Fibroblast of lung (primary cell): ENCODE results near the gene PLA2G4B. TPM values are rescaled to one million over a fixed set of nuclear protein-coding genes. Genes with fewer than 3 reads are reported as not detected.

Source experiments
- DNase-seq, 2 donors: peaks; one replicate each; pipeline versions ENCODE4 v3.0.0 to v3.0.0-alpha.2; 2010; ENCODE audit warnings: low read depth in 2 of 2
- H2AFZ ChIP-seq: 2 replicates; pipeline ENCODE4 v1.5.1; 2012; ENCODE audit warnings: low read length, control low read depth, inconsistent platforms
- H3K27ac ChIP-seq: 2 replicates; pipeline ENCODE4 v1.5.1; 2011; ENCODE audit warnings: low read length, control low read depth; ENCODE audit not compliant: insufficient read depth
- H3K27me3 ChIP-seq: 2 replicates; pipeline ENCODE4 v1.5.1; 2011; ENCODE audit warnings: mild to moderate bottlenecking, low read length; ENCODE audit not compliant: control insufficient read depth, insufficient read depth
- H3K36me3 ChIP-seq: 2 replicates; pipeline ENCODE4 v1.5.1; 2011; ENCODE audit warnings: low read length; ENCODE audit not compliant: control insufficient read depth, insufficient read depth
- H3K4me1 ChIP-seq: 2 replicates; pipeline ENCODE4 v1.5.1; 2011; ENCODE audit warnings: low read length; ENCODE audit not compliant: control insufficient read depth, insufficient read depth; ENCODE audit errors: extremely low read depth
- H3K4me2 ChIP-seq: 2 replicates; pipeline ENCODE4 v1.5.1; 2011; ENCODE audit warnings: low read length, control low read depth; ENCODE audit not compliant: insufficient read depth; ENCODE audit errors: extremely low read depth
- H3K4me3 ChIP-seq, 4 experiments: fragments of 200-600 bp in 1 of 4; sonication (generic) in 1 of 4; replicated peaks in 1 of 4; 2 replicates each; pipeline ENCODE4 v1.5.1; 2011 to 2016; ENCODE audit warnings: low read length in 4 of 4, low read depth in 3 of 4, mild to moderate bottlenecking in 3 of 4, control low read depth in 2 of 4, inconsistent platforms in 1 of 4, mixed read lengths in 1 of 4; ENCODE audit not compliant: insufficient read depth in 1 of 4; ENCODE audit errors: control extremely low read depth in 1 of 4
- H3K79me2 ChIP-seq: 2 replicates; pipeline ENCODE4 v1.5.1; 2012; ENCODE audit warnings: mild to moderate bottlenecking, low read length, inconsistent platforms; ENCODE audit not compliant: control insufficient read depth, insufficient read depth
- H3K9ac ChIP-seq: 2 replicates; pipeline ENCODE4 v1.5.1; 2011; ENCODE audit warnings: mild to moderate bottlenecking, low read length, control low read depth; ENCODE audit not compliant: insufficient read depth
- H3K9me3 ChIP-seq: 2 replicates; pipeline ENCODE4 v1.5.1; 2012; ENCODE audit warnings: low read depth, low read length; ENCODE audit not compliant: control insufficient read depth, insufficient read depth
- H4K20me1 ChIP-seq: 2 replicates; pipeline ENCODE4 v1.5.1; 2011; ENCODE audit warnings: low read length; ENCODE audit not compliant: control insufficient read depth, insufficient read depth; ENCODE audit errors: extremely low read depth
- CTCF ChIP-seq, 2 donors: IDR thresholded peaks in 1 of 2; conservative IDR thresholded peaks in 1 of 2; 1 replicate in 1 of 2; 2 replicates in 1 of 2; pipeline ENCODE4 v1.5.1; 2011 to 2012; ENCODE audit warnings: low read length in 2 of 2, control low read depth in 1 of 2, inconsistent platforms in 1 of 2, low read depth in 1 of 2, mild to moderate bottlenecking in 1 of 2
- EZH2 ChIP-seq: IDR thresholded peaks from 2 replicates; pipeline ENCODE4 v1.5.1; 2012; ENCODE audit warnings: low read length, control low read depth, mild to moderate bottlenecking; ENCODE audit errors: missing control alignments
- polyA plus RNA-seq, 2 donors: library from polyadenylated mRNA; depleted of rRNA in 1 of 2; stranded (reverse) in 1 of 2; unstranded in 1 of 2; fragments of >200 nt; gene quantifications; 2 replicates each; pipeline ENCODE4 v1.2.1, GENCODE V29; 2011 to 2012; ENCODE audit warnings: missing spikeins in 1 of 2
- total RNA-seq: library from RNA; depleted of rRNA; stranded (reverse); fragments of >200 nt; gene quantifications from 2 replicates; pipeline ENCODE4 v1.2.1, GENCODE V29; 2014

Gene PLA2G4B
- total and polyA plus RNA-seq, 2 donors (not counting 1 experiment from before 2014, with no cell fraction given): 0.99 to 1.2 TPM

- Histone ChIP-seq H3K9me3 (no peaks in the 10 kb centered on the region), H4K20me1 (no peaks in the 10 kb centered on the region), H3K27ac (no peak overlapping the region), H3K4me1 (no peaks in the 10 kb centered on the region), H3K4me3 (no peak overlapping the region), H3K27me3 (no peaks in the 10 kb centered on the region), H3K36me3 (peaks cover 27% of the 10 kb centered on the region), H3K4me2 (no peak overlapping the region), H3K9ac (no peak overlapping the region), H2AFZ (no peak overlapping the region), H3K79me2 (no peaks in the 10 kb centered on the region)
- DNase-seq: no peak
- TF ChIP-seq EZH2 (no peak), CTCF (conservative IDR thresholded peaks at IDR 0.05 in 1 of 2, IDR thresholded peaks at IDR 0.05 in 1 of 2; ENCODE audit: low read depth in 1 of 2, low read length in 2 of 2) (no peak)
These were observed 15.7 kb upstream of the PLA2G4B start for GRCh38 chr15:41822957-41823356.

- Histone ChIP-seq H4K20me1 (no peaks in the 10 kb centered on the region), H3K4me3 (no peak overlapping the region), H2AFZ (no peak overlapping the region), H3K79me2 (no peaks in the 10 kb centered on the region), H3K4me1 (no peaks in the 10 kb centered on the region), H3K36me3 (peaks cover 27% of the 10 kb centered on the region), H3K9ac (no peak overlapping the region), H3K27me3 (no peaks in the 10 kb centered on the region), H3K4me2 (no peak overlapping the region), H3K27ac (no peak overlapping the region), H3K9me3 (no peaks in the 10 kb centered on the region)
- TF ChIP-seq EZH2 (no peak), CTCF (conservative IDR thresholded peaks at IDR 0.05 in 1 of 2, IDR thresholded peaks at IDR 0.05 in 1 of 2; ENCODE audit: low read depth in 1 of 2, low read length in 2 of 2) (no peak)
- no peak for DNase-seq
These were observed 15.1 kb upstream of the PLA2G4B start for GRCh38 chr15:41823502-41823901.

GRCh38 chr15:41824062-41824745, 14.4 kb upstream of the PLA2G4B start:
- Histone ChIP-seq H3K4me3 (no peak overlapping the region), H4K20me1 (no peaks in the 10 kb centered on the region), H3K36me3 (peaks cover 20% of the 10 kb centered on the region)

More at GRCh38 chr15:41824062-41824745, 14.4 kb upstream of the PLA2G4B start:
- Histone ChIP-seq H3K4me2 (no peak overlapping the region), H3K9me3 (no peaks in the 10 kb centered on the region), H3K9ac (no peak overlapping the region), H3K79me2 (no peaks in the 10 kb centered on the region), H3K27ac (no peak overlapping the region), H3K4me1 (no peaks in the 10 kb centered on the region), H3K27me3 (no peaks in the 10 kb centered on the region), H2AFZ (no peak overlapping the region)
- TF ChIP-seq CTCF (conservative IDR thresholded peaks at IDR 0.05 in 1 of 2, IDR thresholded peaks at IDR 0.05 in 1 of 2; ENCODE audit: low read depth in 1 of 2, low read length in 2 of 2) (no peak), EZH2 (no peak)
- DNase-seq: no peak
